Type B pancreatic cell (in vitro differentiated cells): ENCODE measurements around the gene ASB17. TPM values are rescaled to one million over a fixed set of nuclear protein-coding genes. Genes with fewer than 3 reads are reported as not detected.
"Not testable (repeated sequence)": the region's sequence is repeated elsewhere in the genome, so short reads cannot be mapped to it uniquely, and the experiment has no call there.

Experiments used
- DNase-seq: peaks from one replicate; pipeline ENCODE4 v3.0.0; 2021; ENCODE audit warnings: mixed read lengths; ENCODE audit not compliant: unreplicated experiment; ENCODE audit errors: extremely low spot score
- H3K27ac Mint-ChIP-seq: 2 replicates; pipeline ENCODE4 v1.8.0; 2021; ENCODE audit warnings: mild to moderate bottlenecking, mixed read lengths
- H3K27me3 Mint-ChIP-seq: 2 replicates; pipeline ENCODE4 v1.8.0; 2021; ENCODE audit warnings: mixed read lengths
- H3K36me3 Mint-ChIP-seq: 2 replicates; pipeline ENCODE4 v1.8.0; 2021; ENCODE audit warnings: mixed read lengths
- H3K4me1 Mint-ChIP-seq: one replicate; pipeline ENCODE4 v1.8.0; 2021; ENCODE audit warnings: mixed read lengths; ENCODE audit not compliant: unreplicated experiment
- H3K4me3 Mint-ChIP-seq: 2 replicates; pipeline ENCODE4 v1.8.0; 2021; ENCODE audit warnings: mild to moderate bottlenecking, mixed read lengths
- H3K9me3 Mint-ChIP-seq: 2 replicates; pipeline ENCODE4 v1.8.0; 2021; ENCODE audit warnings: mixed read lengths
- CTCF ChIP-seq: fragments of 200-600 bp; sonication (generic); conservative IDR thresholded peaks from 2 replicates; pipeline ENCODE4 v1.5.0; 2021; ENCODE audit warnings: antibody characterized with exemption, mild to moderate bottlenecking
- total RNA-seq: library from RNA; stranded (reverse); gene quantifications from 2 replicates; pipeline ENCODE4 v1.2.1, GENCODE V29; 2021; ENCODE audit warnings: low replicate concordance

ASB17 gene
- total RNA-seq, 1 donor from 2014 or later: not detected

- no peaks in the 10 kb centered on the region for H3K9me3 Mint-ChIP-seq
- no peak overlapping the region for H3K27ac Mint-ChIP-seq
- H3K36me3 Mint-ChIP-seq: no peaks in the 10 kb centered on the region
- H3K27me3 Mint-ChIP-seq: peaks cover 3% of the 10 kb centered on the region
- TF ChIP-seq CTCF: no peak
- no peak overlapping the region for H3K4me3 Mint-ChIP-seq
- DNase-seq: no peak
- H3K4me1 Mint-ChIP-seq: no peaks in the 10 kb centered on the region
These were observed 32.7 kb upstream of the ASB17 start for GRCh38 chr1:75964760-75965408.

GRCh38 chr1:75964110-75964759 is 32.0 kb upstream of the ASB17 start:
- H3K36me3 Mint-ChIP-seq, H3K9me3 Mint-ChIP-seq, DNase-seq, H3K4me1 Mint-ChIP-seq, H3K4me3 Mint-ChIP-seq, H3K27ac Mint-ChIP-seq, H3K27me3 Mint-ChIP-seq: not testable (repeated sequence)

GRCh38 chr1:75954586-75954985 is 22.4 kb upstream of the ASB17 start:
- no peaks in the 10 kb centered on the region for H3K4me1 Mint-ChIP-seq
- no peak for TF ChIP-seq CTCF
- no peak for DNase-seq
- H3K27ac Mint-ChIP-seq: no peak overlapping the region
- H3K36me3 Mint-ChIP-seq: no peaks in the 10 kb centered on the region
- peaks cover 4% of the 10 kb centered on the region for H3K9me3 Mint-ChIP-seq
- peaks cover 3% of the 10 kb centered on the region for H3K27me3 Mint-ChIP-seq
- H3K4me3 Mint-ChIP-seq: no peak overlapping the region

GRCh38 chr1:75953461-75953860 is 21.3 kb upstream of the ASB17 start:
- no peaks in the 10 kb centered on the region for H3K36me3 Mint-ChIP-seq
- peaks cover under 1% of the 10 kb centered on the region for H3K9me3 Mint-ChIP-seq
- H3K27ac Mint-ChIP-seq: no peak overlapping the region
- no peak overlapping the region for H3K4me3 Mint-ChIP-seq
- no peak for TF ChIP-seq CTCF
- no peaks in the 10 kb centered on the region for H3K4me1 Mint-ChIP-seq
- no peak for DNase-seq
- no peaks in the 10 kb centered on the region for H3K27me3 Mint-ChIP-seq

- Mint-ChIP-seq H3K27ac (no peak overlapping the region), H3K4me1 (no peaks in the 10 kb centered on the region)
These were observed 19.8 kb upstream of the ASB17 start for GRCh38 chr1:75952016-75952415.

More at GRCh38 chr1:75952016-75952415, 19.8 kb upstream of the ASB17 start:
- no peak for DNase-seq
- TF ChIP-seq CTCF: no peak
- Mint-ChIP-seq H3K36me3 (no peaks in the 10 kb centered on the region), H3K9me3 (no peaks in the 10 kb centered on the region), H3K4me3 (no peak overlapping the region), H3K27me3 (no peaks in the 10 kb centered on the region)
